ENCODE data around the gene RBM15.

DNA sequence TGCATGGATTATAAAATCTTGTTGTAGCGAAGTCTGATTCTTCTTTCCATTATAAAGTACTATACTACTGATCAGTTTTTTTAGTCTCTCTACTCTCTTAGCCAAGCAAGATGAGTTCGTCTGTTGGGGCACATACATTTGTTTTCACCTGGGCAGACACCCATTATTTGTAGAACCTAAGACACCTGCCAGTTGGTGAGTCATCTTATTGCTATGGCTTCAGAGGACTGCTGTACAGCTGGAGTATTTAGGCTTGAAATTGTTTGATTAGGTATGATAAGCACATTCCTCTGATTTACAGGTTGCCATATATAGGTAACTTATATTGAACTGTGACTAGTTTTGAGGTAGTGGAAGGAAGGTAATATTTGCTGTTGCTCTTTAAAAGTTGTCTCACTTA lies 17.2 kb downstream of the RBM15 start:
- TF ChIP-seq, protein P1, sequence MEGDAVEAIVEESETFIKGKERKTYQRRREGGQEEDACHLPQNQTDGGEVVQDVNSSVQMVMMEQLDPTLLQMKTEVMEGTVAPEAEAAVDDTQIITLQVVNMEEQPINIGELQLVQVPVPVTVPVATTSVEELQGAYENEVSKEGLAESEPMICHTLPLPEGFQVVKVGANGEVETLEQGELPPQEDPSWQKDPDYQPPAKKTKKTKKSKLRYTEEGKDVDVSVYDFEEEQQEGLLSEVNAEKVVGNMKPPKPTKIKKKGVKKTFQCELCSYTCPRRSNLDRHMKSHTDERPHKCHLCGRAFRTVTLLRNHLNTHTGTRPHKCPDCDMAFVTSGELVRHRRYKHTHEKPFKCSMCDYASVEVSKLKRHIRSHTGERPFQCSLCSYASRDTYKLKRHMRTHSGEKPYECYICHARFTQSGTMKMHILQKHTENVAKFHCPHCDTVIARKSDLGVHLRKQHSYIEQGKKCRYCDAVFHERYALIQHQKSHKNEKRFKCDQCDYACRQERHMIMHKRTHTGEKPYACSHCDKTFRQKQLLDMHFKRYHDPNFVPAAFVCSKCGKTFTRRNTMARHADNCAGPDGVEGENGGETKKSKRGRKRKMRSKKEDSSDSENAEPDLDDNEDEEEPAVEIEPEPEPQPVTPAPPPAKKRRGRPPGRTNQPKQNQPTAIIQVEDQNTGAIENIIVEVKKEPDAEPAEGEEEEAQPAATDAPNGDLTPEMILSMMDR (conservative IDR thresholded peaks at IDR 0.05; ENCODE audit: low read depth in 2 of 2): no peak
- TF ChIP-seq EZH2 (IDR thresholded peaks at IDR 0.05; ENCODE audit: low read depth, unreplicated experiment) (no peak), EZH2phosphoT487 (IDR thresholded peaks at IDR 0.05; ENCODE audit: unreplicated experiment) (no peak), POLR2AphosphoS5 (IDR thresholded peaks at IDR 0.05; ENCODE audit: low read depth) (no peak), CREB1 (CRISPR knock-in tag; IDR thresholded peaks at IDR 0.05; ENCODE audit: low read depth) (no peak), ZNF114 (CRISPR knock-in tag; IDR thresholded peaks at IDR 0.05) (no peak), NANOG (IDR thresholded peaks at IDR 0.05; ENCODE audit: borderline replicate concordance) (no peak), JUNB (IDR thresholded peaks at IDR 0.05; ENCODE audit: unreplicated experiment) (no peak)
- TF ChIP-seq, protein P2, sequence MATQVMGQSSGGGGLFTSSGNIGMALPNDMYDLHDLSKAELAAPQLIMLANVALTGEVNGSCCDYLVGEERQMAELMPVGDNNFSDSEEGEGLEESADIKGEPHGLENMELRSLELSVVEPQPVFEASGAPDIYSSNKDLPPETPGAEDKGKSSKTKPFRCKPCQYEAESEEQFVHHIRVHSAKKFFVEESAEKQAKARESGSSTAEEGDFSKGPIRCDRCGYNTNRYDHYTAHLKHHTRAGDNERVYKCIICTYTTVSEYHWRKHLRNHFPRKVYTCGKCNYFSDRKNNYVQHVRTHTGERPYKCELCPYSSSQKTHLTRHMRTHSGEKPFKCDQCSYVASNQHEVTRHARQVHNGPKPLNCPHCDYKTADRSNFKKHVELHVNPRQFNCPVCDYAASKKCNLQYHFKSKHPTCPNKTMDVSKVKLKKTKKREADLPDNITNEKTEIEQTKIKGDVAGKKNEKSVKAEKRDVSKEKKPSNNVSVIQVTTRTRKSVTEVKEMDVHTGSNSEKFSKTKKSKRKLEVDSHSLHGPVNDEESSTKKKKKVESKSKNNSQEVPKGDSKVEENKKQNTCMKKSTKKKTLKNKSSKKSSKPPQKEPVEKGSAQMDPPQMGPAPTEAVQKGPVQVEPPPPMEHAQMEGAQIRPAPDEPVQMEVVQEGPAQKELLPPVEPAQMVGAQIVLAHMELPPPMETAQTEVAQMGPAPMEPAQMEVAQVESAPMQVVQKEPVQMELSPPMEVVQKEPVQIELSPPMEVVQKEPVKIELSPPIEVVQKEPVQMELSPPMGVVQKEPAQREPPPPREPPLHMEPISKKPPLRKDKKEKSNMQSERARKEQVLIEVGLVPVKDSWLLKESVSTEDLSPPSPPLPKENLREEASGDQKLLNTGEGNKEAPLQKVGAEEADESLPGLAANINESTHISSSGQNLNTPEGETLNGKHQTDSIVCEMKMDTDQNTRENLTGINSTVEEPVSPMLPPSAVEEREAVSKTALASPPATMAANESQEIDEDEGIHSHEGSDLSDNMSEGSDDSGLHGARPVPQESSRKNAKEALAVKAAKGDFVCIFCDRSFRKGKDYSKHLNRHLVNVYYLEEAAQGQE (IDR thresholded peaks at IDR 0.05; ENCODE audit: unreplicated experiment): no peak
- TF ChIP-seq, protein P3, sequence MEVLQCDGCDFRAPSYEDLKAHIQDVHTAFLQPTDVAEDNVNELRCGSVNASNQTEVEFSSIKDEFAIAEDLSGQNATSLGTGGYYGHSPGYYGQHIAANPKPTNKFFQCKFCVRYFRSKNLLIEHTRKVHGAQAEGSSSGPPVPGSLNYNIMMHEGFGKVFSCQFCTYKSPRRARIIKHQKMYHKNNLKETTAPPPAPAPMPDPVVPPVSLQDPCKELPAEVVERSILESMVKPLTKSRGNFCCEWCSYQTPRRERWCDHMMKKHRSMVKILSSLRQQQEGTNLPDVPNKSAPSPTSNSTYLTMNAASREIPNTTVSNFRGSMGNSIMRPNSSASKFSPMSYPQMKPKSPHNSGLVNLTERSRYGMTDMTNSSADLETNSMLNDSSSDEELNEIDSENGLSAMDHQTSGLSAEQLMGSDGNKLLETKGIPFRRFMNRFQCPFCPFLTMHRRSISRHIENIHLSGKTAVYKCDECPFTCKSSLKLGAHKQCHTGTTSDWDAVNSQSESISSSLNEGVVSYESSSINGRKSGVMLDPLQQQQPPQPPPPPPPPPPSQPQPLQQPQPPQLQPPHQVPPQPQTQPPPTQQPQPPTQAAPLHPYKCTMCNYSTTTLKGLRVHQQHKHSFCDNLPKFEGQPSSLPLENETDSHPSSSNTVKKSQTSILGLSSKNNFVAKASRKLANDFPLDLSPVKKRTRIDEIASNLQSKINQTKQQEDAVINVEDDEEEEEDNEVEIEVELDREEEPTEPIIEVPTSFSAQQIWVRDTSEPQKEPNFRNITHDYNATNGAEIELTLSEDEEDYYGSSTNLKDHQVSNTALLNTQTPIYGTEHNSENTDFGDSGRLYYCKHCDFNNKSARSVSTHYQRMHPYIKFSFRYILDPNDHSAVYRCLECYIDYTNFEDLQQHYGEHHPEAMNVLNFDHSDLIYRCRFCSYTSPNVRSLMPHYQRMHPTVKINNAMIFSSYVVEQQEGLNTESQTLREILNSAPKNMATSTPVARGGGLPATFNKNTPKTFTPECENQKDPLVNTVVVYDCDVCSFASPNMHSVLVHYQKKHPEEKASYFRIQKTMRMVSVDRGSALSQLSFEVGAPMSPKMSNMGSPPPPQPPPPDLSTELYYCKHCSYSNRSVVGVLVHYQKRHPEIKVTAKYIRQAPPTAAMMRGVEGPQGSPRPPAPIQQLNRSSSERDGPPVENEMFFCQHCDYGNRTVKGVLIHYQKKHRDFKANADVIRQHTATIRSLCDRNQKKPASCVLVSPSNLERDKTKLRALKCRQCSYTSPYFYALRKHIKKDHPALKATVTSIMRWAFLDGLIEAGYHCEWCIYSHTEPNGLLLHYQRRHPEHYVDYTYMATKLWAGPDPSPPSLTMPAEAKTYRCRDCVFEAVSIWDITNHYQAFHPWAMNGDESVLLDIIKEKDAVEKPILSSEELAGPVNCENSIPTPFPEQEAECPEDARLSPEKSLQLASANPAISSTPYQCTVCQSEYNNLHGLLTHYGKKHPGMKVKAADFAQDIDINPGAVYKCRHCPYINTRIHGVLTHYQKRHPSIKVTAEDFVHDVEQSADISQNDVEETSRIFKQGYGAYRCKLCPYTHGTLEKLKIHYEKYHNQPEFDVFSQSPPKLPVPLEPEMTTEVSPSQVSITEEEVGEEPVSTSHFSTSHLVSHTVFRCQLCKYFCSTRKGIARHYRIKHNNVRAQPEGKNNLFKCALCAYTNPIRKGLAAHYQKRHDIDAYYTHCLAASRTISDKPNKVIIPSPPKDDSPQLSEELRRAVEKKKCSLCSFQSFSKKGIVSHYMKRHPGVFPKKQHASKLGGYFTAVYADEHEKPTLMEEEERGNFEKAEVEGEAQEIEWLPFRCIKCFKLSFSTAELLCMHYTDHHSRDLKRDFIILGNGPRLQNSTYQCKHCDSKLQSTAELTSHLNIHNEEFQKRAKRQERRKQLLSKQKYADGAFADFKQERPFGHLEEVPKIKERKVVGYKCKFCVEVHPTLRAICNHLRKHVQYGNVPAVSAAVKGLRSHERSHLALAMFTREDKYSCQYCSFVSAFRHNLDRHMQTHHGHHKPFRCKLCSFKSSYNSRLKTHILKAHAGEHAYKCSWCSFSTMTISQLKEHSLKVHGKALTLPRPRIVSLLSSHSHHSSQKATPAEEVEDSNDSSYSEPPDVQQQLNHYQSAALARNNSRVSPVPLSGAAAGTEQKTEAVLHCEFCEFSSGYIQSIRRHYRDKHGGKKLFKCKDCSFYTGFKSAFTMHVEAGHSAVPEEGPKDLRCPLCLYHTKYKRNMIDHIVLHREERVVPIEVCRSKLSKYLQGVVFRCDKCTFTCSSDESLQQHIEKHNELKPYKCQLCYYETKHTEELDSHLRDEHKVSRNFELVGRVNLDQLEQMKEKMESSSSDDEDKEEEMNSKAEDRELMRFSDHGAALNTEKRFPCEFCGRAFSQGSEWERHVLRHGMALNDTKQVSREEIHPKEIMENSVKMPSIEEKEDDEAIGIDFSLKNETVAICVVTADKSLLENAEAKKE (CRISPR knock-in tag; IDR thresholded peaks at IDR 0.05): no peak
